SK-N-SH treated with all-trans-retinoic acid at 6 μM for 48 hours (cell line): ENCODE results near the gene PSMD10.

Experiments used
- ARNTL ChIP-seq: fragments of 450-650 bp; formaldehyde crosslinking; IDR thresholded peaks from 2 replicates; pipeline ENCODE4 v1.5.0; 2020; ENCODE audit warnings: low read depth, mild to moderate bottlenecking, moderate library complexity, borderline replicate concordance
- GLIS3 ChIP-seq: fragments of 250-450 bp; sonication (Bioruptor Pico); IDR thresholded peaks from 2 replicates; pipeline ENCODE4 v1.5.0; 2020; ENCODE audit warnings: mild to moderate bottlenecking, moderate library complexity
- ISL1 ChIP-seq: fragments of 250-450 bp; sonication (Bioruptor Pico); IDR thresholded peaks from 2 replicates; pipeline ENCODE4 v2.1.2; 2022; ENCODE audit warnings: mild to moderate bottlenecking, moderate library complexity
- OSR1 ChIP-seq: fragments of 250-450 bp; sonication (Bioruptor Pico); IDR thresholded peaks from 2 replicates; pipeline ENCODE4 v1.8.0; 2022; ENCODE audit warnings: moderate library complexity, mild to moderate bottlenecking, inconsistent platforms
- PATZ1 ChIP-seq: fragments of 250-450 bp; sonication (Bioruptor Pico); IDR thresholded peaks from 2 replicates; pipeline ENCODE4 v1.8.0; 2020; ENCODE audit warnings: mild to moderate bottlenecking, moderate library complexity, borderline replicate concordance
- PPARA ChIP-seq: fragments of 250-450 bp; sonication (Bioruptor Pico); IDR thresholded peaks from 2 replicates; pipeline ENCODE4 v1.5.0; 2020; ENCODE audit warnings: mild to moderate bottlenecking, borderline replicate concordance
- TCF4 ChIP-seq: fragments of 250-450 bp; sonication (Bioruptor Pico); IDR thresholded peaks from 2 replicates; pipeline ENCODE4 v1.8.0; 2021; ENCODE audit warnings: mild to moderate bottlenecking, moderate library complexity, borderline replicate concordance
- ZFP30 ChIP-seq: fragments of 450-650 bp; formaldehyde crosslinking; IDR thresholded peaks from 2 replicates; pipeline ENCODE4 v1.5.0; 2022; ENCODE audit warnings: mild to moderate bottlenecking, moderate library complexity
- ZNF565 ChIP-seq: fragments of 450-650 bp; formaldehyde crosslinking; conservative IDR thresholded peaks from 2 replicates; pipeline ENCODE4 v1.5.0; 2020; ENCODE audit warnings: low read depth, mild to moderate bottlenecking, moderate library complexity
- ZNF70 ChIP-seq: fragments of 450-650 bp; formaldehyde crosslinking; IDR thresholded peaks from 2 replicates; pipeline ENCODE4 v1.5.0; 2020; ENCODE audit warnings: mild to moderate bottlenecking, moderate library complexity
- TF ChIP-seq, protein P1 (sequence below): fragments of 250-450 bp; sonication (Bioruptor Pico); IDR thresholded peaks from 2 replicates; pipeline ENCODE4 v1.5.1; 2020; ENCODE audit warnings: low read depth, mild to moderate bottlenecking, moderate library complexity

DNA sequence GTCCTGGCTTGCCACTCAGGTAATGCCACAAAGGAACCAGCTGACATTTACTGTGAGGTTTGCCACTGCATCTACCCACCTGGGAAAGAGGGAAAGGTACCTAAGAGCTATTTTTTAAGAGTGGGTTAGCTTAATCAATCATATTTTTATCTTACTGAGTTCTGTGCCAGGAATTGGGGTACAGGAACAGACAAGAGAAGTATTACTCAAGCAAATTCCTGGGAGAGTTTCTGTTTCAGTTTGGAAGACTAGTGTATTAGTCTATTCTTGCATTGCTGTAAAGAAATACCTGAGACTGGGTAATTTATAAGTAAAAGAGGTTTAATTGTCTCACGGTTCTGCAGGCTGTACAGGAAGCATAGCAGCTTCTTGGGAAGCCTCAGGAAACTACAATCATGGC is 23.2 kb downstream of the PSMD10 start:
- no peak for TF ChIP-seq ZNF565
- no peak for TF ChIP-seq PATZ1 (CRISPR knock-in tag)
- TF ChIP-seq ZNF70 (CRISPR knock-in tag), result no peak
- no peak for TF ChIP-seq ZFP30
- no peak for TF ChIP-seq TCF4 (CRISPR knock-in tag)
- TF ChIP-seq GLIS3 (CRISPR knock-in tag), result no peak
- TF ChIP-seq ARNTL, result no peak
- no peak for TF ChIP-seq ISL1 (CRISPR knock-in tag)
- TF ChIP-seq, protein P1, sequence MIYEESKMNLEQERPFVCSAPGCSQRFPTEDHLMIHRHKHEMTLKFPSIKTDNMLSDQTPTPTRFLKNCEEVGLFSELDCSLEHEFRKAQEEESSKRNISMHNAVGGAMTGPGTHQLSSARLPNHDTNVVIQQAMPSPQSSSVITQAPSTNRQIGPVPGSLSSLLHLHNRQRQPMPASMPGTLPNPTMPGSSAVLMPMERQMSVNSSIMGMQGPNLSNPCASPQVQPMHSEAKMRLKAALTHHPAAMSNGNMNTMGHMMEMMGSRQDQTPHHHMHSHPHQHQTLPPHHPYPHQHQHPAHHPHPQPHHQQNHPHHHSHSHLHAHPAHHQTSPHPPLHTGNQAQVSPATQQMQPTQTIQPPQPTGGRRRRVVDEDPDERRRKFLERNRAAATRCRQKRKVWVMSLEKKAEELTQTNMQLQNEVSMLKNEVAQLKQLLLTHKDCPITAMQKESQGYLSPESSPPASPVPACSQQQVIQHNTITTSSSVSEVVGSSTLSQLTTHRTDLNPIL (CRISPR knock-in tag), result no peak
- no peak for TF ChIP-seq PPARA (CRISPR knock-in tag)
- no peak for TF ChIP-seq OSR1 (CRISPR knock-in tag)
